H9 (cell line): Measurements from ENCODE around the gene GLYR1. TPM values are rescaled to one million over a fixed set of nuclear protein-coding genes. Genes with fewer than 3 reads are reported as not detected.

ENCODE experiments used
- DNase-seq: peaks from one replicate; pipeline ENCODE4 v3.0.0-alpha.2; 2017
- H2AFZ ChIP-seq: one replicate; pipeline ENCODE4 v1.6.1; 2013; ENCODE audit warnings: mild to moderate bottlenecking, low read length, control low read depth, moderate library complexity
- H2AK5ac ChIP-seq: 2 replicates; pipeline ENCODE4 v1.6.1; 2013; ENCODE audit warnings: low read length, control low read depth, mixed read lengths; ENCODE audit not compliant: insufficient read length
- H2BK120ac ChIP-seq: one replicate; pipeline ENCODE4 v1.6.1; 2013; ENCODE audit warnings: low read depth, mild to moderate bottlenecking, low read length, control low read depth, inconsistent platforms; ENCODE audit not compliant: poor library complexity, severe bottlenecking
- H2BK12ac ChIP-seq: 2 replicates; pipeline ENCODE4 v1.6.1; 2013; ENCODE audit warnings: low read length, control low read depth, mixed read lengths, low read depth; ENCODE audit not compliant: insufficient read length
- H2BK15ac ChIP-seq: 2 replicates; pipeline ENCODE4 v1.6.1; 2013; ENCODE audit warnings: low read depth, low read length, control low read depth
- H2BK20ac ChIP-seq: one replicate; pipeline ENCODE4 v1.6.1; 2013; ENCODE audit warnings: low read depth, mild to moderate bottlenecking, low read length, control low read depth, inconsistent platforms; ENCODE audit not compliant: poor library complexity, severe bottlenecking
- H2BK5ac ChIP-seq: 2 replicates; pipeline ENCODE4 v1.6.1; 2013; ENCODE audit warnings: low read length, control low read depth, mixed read lengths; ENCODE audit not compliant: insufficient read length
- H3K14ac ChIP-seq: 2 replicates; pipeline ENCODE4 v1.6.1; 2013; ENCODE audit warnings: low read length, control low read depth; ENCODE audit not compliant: insufficient read depth
- H3K18ac ChIP-seq: 2 replicates; pipeline ENCODE4 v1.6.1; 2013; ENCODE audit warnings: low read depth, mild to moderate bottlenecking, mixed read lengths, low read length, control low read depth; ENCODE audit not compliant: insufficient read length
- H3K23ac ChIP-seq: 2 replicates; pipeline ENCODE4 v1.6.1; 2013; ENCODE audit warnings: low read length, control low read depth, mixed read lengths, low read depth; ENCODE audit not compliant: insufficient read length
- H3K23me2 ChIP-seq: 2 replicates; pipeline ENCODE4 v1.6.1; 2013; ENCODE audit warnings: low read depth, mild to moderate bottlenecking, mixed read lengths, low read length, control low read depth; ENCODE audit not compliant: insufficient read length, poor library complexity, severe bottlenecking
- H3K27ac ChIP-seq: 2 replicates; pipeline ENCODE4 v1.5.1; 2013; ENCODE audit warnings: low read length, control low read depth, mixed read lengths, low read depth; ENCODE audit not compliant: insufficient read length
- H3K27me3 ChIP-seq: 2 replicates; pipeline ENCODE4 v1.6.1; 2013; ENCODE audit warnings: low read length, control low read depth, inconsistent platforms; ENCODE audit not compliant: insufficient read depth
- H3K4ac ChIP-seq: 2 replicates; pipeline ENCODE4 v1.6.1; 2013; ENCODE audit warnings: low read depth, mild to moderate bottlenecking, control low read depth, inconsistent platforms, low read length, moderate library complexity
- H3K4me1 ChIP-seq: 2 replicates; pipeline ENCODE4 v1.6.1; 2013; ENCODE audit warnings: low read length, control low read depth, inconsistent platforms; ENCODE audit not compliant: insufficient read depth
- H3K4me2 ChIP-seq: 2 replicates; pipeline ENCODE4 v1.6.1; 2013; ENCODE audit warnings: low read length, control low read depth, mixed read lengths; ENCODE audit not compliant: insufficient read length, insufficient read depth
- H3K56ac ChIP-seq: 2 replicates; pipeline ENCODE4 v1.6.1; 2013; ENCODE audit warnings: low read depth, mild to moderate bottlenecking, mixed read lengths, low read length, control low read depth; ENCODE audit not compliant: insufficient read length
- H3K79me1 ChIP-seq: 2 replicates; pipeline ENCODE4 v1.6.1; 2013; ENCODE audit warnings: low read depth, mild to moderate bottlenecking, moderate library complexity, low read length, control low read depth, inconsistent platforms; ENCODE audit not compliant: insufficient read depth, poor library complexity, severe bottlenecking
- H3K79me2 ChIP-seq: 2 replicates; pipeline ENCODE4 v1.6.1; 2013; ENCODE audit warnings: low read length, control low read depth, inconsistent platforms; ENCODE audit not compliant: insufficient read depth
- H3K9ac ChIP-seq: 2 replicates; pipeline ENCODE4 v1.6.1; 2013; ENCODE audit warnings: low read length, control low read depth, mixed read lengths; ENCODE audit not compliant: insufficient read length; ENCODE audit errors: extremely low read depth
- H3K9me3 ChIP-seq: one replicate; pipeline ENCODE4 v1.6.1; 2013; ENCODE audit warnings: low read depth, low read length, inconsistent platforms; ENCODE audit not compliant: control insufficient read depth
- H3T11ph ChIP-seq: one replicate; pipeline ENCODE4 v1.6.1; 2013; ENCODE audit warnings: mild to moderate bottlenecking, low read length, control low read depth, inconsistent platforms
- H4K20me1 ChIP-seq: one replicate; pipeline ENCODE4 v1.6.1; 2013; ENCODE audit not compliant: control insufficient read depth, insufficient read length, insufficient read depth
- H4K5ac ChIP-seq: 2 replicates; pipeline ENCODE4 v1.6.1; 2013; ENCODE audit warnings: low read depth, mild to moderate bottlenecking, mixed read lengths, low read length, control low read depth; ENCODE audit not compliant: insufficient read length
- H4K8ac ChIP-seq: replicated peaks from 2 replicates; pipeline ENCODE4 v1.6.1; 2013; ENCODE audit warnings: low read length, control low read depth, mixed read lengths, low read depth; ENCODE audit not compliant: insufficient read length
- H4K91ac ChIP-seq: 2 replicates; pipeline ENCODE4 v1.6.1; 2013; ENCODE audit warnings: low read depth, mild to moderate bottlenecking, moderate library complexity, mixed read lengths, low read length, control low read depth; ENCODE audit not compliant: insufficient read length
- H3K27ac Mint-ChIP-seq, 3 experiments: 2 replicates in 2 of 3; 3 replicates in 1 of 3; pipeline ENCODE4 v1.8.0; 2020 to 2021; ENCODE audit warnings: mixed read lengths in 3 of 3, mild to moderate bottlenecking in 1 of 3, moderate library complexity in 1 of 3
- H3K27me3 Mint-ChIP-seq: 2 replicates; pipeline ENCODE4 v1.8.0; 2021; ENCODE audit warnings: low read depth, mild to moderate bottlenecking, moderate library complexity, mixed read lengths
- H3K36me3 Mint-ChIP-seq, 3 experiments: 2 replicates in 2 of 3; 3 replicates in 1 of 3; pipeline ENCODE4 v1.8.0; 2020 to 2021; ENCODE audit warnings: low read depth in 3 of 3, mixed read lengths in 3 of 3; ENCODE audit not compliant: insufficient read depth in 1 of 3
- H3K4me1 Mint-ChIP-seq, 2 experiments: 2 replicates each; pipeline ENCODE4 v1.8.0; 2020; ENCODE audit warnings: mixed read lengths in 2 of 2
- H3K4me3 Mint-ChIP-seq, 2 experiments: 2 replicates in 1 of 2; 3 replicates in 1 of 2; pipeline ENCODE4 v1.8.0; 2020 to 2021; ENCODE audit warnings: mild to moderate bottlenecking in 2 of 2, mixed read lengths in 2 of 2, moderate library complexity in 1 of 2
- H3K9me3 Mint-ChIP-seq, 2 experiments: 2 replicates in 1 of 2; 3 replicates in 1 of 2; pipeline ENCODE4 v1.8.0; 2020; ENCODE audit warnings: mild to moderate bottlenecking in 2 of 2, mixed read lengths in 2 of 2, moderate library complexity in 1 of 2
- CTCF ChIP-seq: fragments of 200-600 bp; sonication (generic); conservative IDR thresholded peaks from 3 replicates; pipeline ENCODE4 v1.8.0; 2021; ENCODE audit warnings: antibody characterized with exemption, mild to moderate bottlenecking
- WGBS: extraction: QIAGEN DNeasy Blood & Tissue Kit; methylation state at CpG from one replicate; pipeline ENCODE4 v1.1.7; 2013; ENCODE audit warnings: missing lambda C conversion rate, low lambda C conversion rate, mixed read lengths; ENCODE audit not compliant: insufficient read length; ENCODE audit errors: extremely low coverage; 5-methylcytosine and 5-hydroxymethylcytosine counted together
- total RNA-seq: library from RNA; stranded (reverse); gene quantifications from 2 replicates; pipeline ENCODE4 v1.2.1, GENCODE V29; 2021

The GLYR1 gene
- total RNA-seq, 1 experiment from 2014 or later, result 114 TPM

DNA sequence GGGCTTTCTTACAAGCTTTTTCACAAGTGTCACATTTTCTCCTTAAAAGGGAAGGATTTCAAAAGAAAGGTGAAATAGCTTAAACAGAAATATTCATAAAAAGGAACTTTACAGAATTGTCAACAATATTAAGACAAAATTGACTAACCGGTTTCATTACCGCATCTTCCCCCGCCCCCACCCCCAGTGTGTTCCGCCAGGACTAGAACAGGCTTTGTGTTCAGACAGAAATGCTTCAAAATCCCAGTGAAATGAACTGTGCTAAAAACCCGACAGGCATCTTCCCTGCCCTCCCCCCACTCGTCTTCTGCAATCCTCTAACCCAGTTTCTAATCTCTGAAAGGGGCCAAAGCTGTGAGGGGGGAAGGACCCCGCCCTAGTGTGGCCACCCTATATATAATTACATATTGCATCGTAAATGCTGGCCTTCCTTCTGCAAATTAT, 43.7 kb downstream of the GLYR1 start:
- H2AK5ac ChIP-seq, result no peak overlapping the region
- Mint-ChIP-seq H3K27me3 (no peaks in the 10 kb centered on the region; the same call in 1 of the 2 replicates), H3K4me1 (peaks cover 17 to 31% of the 10 kb centered on the region in 2 experiments), H3K27ac (peak overlapping the region in 1 of 3 experiments; percentile 72; a peak in 2 of 7 replicates), H3K36me3 (peaks cover 17 to 46% (median 43%) of the 10 kb centered on the region in 3 experiments; a peak in 6 of 7 replicates), H3K9me3 (no peaks in the 10 kb centered on the region), H3K4me3 (peak overlapping the region; percentile 76 to 84)
- H3K4me1 ChIP-seq, result no peaks in the 10 kb centered on the region
- TF ChIP-seq CTCF, result no peak
- peaks cover 7% of the 10 kb centered on the region for H3K23me2 ChIP-seq
- H3K4me2 ChIP-seq, result peak overlapping the region; percentile 83
- no peaks in the 10 kb centered on the region for H3K27me3 ChIP-seq
- H3K27ac ChIP-seq, result no peak overlapping the region
- no peak overlapping the region for H2AFZ ChIP-seq
- no peak for DNase-seq
- H2BK12ac ChIP-seq, result no peak overlapping the region
- no peak overlapping the region for H2BK5ac ChIP-seq
- H3K23ac ChIP-seq, result no peak overlapping the region
- H3T11ph ChIP-seq, result no peak overlapping the region
- no peak overlapping the region for H3K9ac ChIP-seq
- H4K5ac ChIP-seq, result no peak overlapping the region
- no peak overlapping the region for H4K8ac ChIP-seq
- H3K18ac ChIP-seq, result no peak overlapping the region
- no peak overlapping the region for H3K56ac ChIP-seq
- H2BK120ac ChIP-seq, result no peak overlapping the region
- no CpG with 5 or more reads among the region's 8 CpGs for WGBS
- no peak overlapping the region for H2BK15ac ChIP-seq
- H3K9me3 ChIP-seq, result no peaks in the 10 kb centered on the region
- H4K20me1 ChIP-seq, result no peaks in the 10 kb centered on the region
- H4K91ac ChIP-seq, result no peak overlapping the region
- H3K14ac ChIP-seq, result no peak overlapping the region
- no peaks in the 10 kb centered on the region for H3K79me2 ChIP-seq
- no peak overlapping the region for H3K4ac ChIP-seq
- no peaks in the 10 kb centered on the region for H3K79me1 ChIP-seq
- H2BK20ac ChIP-seq, result no peak overlapping the region
